GM18870 (cell line): ENCODE measurements around the gene SH3TC1.

Source experiments
- ATAC-seq: cut with Tn5 transposase; IDR thresholded peaks from one replicate; pipeline ENCODE4 v1.9.1; 2021; ENCODE audit warnings: moderate library complexity; ENCODE audit not compliant: unreplicated experiment

SH3TC1 gene

DNA sequence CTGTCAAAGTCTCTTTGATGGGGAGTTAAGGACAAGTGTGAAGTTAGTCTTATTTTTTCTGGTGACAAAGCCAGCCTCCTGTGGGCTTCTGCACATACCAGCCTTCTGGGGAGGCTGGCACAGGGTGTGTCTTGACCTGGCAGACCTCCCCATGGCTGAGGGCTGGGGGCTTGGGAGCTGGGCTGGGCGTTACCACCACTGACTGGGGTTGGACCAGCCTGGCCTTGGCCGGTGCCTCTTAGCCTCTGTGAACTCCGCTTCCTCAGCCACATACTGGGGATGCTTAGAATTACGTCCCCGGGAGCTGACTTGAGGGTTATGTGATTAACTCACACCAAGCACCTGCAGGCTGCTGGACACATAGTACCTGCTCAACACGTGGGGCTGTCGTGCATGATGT lies 14.0 kb downstream of the SH3TC1 start:
- ATAC-seq = no peak

DNA sequence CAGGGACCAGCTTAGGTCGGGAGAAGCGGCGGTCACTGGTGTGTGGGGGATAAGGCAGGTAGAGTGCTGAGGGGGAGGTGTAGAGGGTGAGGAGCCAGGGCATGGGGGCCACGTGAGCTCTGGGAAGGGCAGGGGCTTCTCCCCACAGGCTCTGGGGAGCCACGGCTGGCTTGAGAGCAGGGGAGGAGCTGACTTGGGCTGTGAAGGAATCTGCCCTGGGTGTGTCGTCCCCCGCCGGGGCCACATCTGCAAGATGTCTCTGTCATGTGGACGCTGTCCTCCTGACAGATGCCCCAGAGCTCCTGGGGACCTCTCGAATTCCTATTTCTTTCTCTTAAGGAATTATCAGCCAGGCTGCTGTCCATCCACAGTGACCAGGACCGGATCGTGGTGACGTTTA lies 15.0 kb downstream of the SH3TC1 start:
- ATAC-seq = no peak

DNA sequence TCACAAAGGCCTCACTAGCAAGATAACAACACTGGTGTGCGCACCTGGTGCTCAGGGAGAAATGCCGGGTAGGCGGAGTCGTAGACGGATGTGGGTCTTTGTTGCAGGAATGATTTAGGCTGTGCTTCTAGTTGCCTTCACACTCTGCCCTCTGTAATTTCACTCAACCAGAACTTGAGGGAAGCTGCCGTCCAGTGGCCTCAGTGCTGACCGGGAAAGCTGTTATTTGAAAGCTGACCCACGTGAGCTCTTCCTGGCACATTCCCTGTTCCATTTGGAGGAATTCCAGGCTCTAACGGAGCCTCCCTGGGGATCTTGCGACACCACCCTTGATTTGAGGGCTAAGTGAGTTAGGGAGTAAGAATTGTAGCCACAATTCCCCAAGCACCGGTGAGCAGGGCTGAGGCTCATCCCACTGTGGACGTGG lies 15.9 kb downstream of the SH3TC1 start:
- ATAC-seq = no peak

DNA sequence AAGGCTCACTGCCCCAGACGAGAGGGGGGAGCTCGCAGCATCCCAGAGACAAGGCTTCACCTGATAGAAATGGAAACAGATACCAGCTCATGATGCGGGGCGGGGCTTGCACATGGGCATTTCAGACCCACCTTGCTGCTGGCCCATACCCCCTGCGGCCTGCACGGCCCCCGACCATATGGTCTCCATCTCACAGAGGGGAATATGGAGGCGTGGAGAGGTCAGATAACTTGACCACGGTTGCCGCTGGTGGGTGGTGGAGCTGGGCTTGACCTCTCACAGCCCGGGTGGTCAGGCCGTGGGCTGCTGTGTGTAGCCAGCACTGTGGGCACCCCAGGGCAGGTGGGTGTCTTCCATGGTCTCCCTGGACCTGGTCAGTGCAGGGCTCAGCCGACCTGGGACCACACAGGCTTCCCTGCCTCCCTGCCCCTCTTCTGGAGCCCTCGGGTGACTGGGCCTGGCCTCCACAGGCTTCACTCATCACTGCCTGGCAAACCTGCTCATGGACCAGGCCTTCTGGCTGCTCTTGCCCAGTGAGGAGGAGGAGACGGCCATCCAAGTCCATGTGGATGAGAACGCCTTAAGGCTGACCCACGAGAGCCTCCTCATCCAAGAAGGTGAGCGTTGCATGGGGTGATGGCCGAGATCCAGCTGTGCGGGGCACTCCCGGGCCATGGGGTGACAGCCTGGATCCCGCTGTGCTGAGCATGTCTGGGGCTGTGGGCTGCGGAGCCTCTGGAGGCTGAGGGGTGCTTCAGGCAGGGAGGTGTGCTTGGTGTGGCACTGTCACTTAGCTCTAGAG lies 16.8 kb downstream of the SH3TC1 start:
- no peak for ATAC-seq

DNA sequence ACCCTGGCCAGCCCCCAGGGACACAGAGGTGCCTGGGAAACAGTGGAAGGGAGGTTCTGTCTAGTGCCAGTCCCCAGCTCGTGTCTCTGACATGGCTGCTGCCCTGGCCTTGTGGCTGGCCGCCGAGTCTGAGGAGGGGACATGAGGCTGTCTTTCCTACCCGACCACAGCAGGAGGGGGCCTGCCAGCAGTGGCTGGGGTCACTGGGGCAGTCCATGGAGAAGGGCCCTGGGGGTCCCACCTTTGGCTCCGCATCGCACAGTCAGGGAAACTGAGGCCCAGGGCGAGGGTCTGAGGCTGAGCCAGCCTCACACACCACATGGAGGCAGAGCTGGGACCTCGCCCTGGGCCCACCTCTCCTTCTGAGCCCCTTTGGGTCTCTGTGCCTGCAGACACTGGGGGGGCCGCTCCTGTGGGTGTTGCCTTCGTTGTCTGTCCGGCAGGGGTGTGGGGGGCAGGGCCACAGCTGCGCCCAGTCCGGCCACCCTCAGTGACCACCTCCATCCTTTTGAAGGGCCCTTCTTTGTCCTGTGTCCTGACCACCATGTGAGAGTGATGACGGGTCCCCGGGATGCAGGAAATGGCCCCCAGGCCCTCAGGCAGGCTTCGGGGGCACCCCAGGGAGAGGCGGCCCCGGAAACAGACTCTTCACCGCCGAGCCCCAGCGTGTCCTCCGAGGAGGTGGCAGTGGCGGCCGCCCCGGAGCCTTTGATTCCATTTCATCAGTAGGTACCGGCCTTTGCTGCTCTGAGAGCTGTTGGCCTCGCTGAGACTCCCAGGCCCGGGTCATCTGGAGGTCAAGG lies 17.6 kb downstream of the SH3TC1 start:
- no peak for ATAC-seq

DNA sequence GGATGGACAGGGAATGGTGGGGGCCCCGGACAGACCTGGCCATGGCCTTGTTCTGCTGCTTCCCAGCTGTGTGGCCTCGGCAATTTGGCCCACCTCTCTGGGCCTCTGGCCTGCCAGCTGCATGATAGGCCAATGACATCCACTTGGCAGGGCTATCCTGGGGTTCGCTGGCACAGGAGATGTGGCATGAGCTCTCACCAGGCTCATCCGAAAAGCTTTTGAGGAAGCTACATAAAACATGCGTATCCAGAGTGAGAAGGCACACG lies 18.1 kb downstream of the SH3TC1 start:
- no peak for ATAC-seq

DNA sequence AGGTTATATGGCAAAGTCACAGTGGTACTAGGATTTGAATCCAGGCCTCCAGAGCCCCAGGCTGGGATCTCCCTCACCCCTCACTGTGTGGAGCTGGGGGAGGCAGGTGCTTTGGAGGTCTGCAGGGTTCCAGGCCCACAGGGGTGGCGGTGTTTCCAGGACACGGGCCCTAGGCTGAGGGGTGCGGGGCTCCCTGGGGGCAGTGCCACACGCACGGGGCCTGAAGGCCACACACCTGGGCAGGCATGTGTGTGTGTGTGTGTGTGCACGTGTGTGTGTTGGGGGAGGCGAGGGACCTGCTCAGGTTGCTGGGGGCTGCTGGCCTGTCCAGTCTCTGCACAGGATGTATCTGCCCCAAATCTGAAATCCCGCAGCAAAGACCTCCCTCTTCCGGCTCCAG lies 18.8 kb downstream of the SH3TC1 start:
- no peak for ATAC-seq

DNA sequence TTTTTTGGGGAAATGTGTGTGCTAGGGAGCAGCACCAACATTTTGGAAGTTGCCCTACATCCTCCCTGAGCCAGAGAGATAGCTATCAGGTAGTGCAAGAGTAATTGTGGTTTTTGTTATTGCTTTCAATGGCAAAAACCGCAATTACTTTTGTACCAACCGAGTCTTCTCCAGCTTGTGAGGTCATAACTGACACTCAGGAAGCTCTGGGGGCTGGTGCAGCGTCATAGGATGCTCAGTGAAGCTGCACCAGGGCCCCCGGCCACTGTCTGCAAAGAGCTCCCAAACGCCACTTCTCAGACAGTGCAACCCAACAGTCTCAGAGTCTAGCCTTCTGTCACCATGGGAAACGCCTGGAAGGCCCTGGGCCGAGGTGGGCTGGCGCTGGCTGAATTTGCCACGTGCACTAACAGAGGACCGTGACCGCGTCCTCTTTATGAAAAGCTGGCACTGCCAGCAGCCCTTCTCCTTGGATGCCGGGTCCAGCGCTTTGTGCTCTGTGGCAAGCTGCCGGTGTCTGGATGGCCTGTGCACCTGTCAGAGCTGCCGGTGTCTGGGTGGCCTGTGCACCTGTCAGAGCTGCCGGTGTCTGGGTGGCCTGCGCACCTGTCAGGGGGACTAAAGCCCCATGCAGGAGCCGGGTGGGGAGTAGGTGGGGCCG lies 19.4 kb downstream of the SH3TC1 start:
- ATAC-seq = no peak

DNA sequence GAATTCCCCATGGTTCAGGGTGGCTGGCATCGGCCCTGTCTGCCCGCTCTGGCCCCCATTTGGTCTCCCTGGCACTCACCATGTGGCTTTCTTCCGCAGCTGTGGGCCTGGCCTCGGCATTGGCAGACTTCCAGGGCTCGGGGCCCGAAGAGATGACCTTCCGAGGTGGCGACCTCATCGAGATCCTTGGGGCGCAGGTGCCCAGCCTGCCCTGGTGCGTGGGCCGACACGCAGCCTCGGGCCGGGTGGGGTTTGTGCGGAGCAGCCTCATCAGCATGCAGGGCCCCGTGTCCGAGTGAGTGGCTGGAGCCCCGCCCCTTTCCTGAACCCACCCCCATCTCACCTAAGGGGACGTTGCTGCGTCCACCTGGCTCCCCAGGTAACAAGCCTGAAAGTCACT lies 20.1 kb downstream of the SH3TC1 start:
- no peak for ATAC-seq

DNA sequence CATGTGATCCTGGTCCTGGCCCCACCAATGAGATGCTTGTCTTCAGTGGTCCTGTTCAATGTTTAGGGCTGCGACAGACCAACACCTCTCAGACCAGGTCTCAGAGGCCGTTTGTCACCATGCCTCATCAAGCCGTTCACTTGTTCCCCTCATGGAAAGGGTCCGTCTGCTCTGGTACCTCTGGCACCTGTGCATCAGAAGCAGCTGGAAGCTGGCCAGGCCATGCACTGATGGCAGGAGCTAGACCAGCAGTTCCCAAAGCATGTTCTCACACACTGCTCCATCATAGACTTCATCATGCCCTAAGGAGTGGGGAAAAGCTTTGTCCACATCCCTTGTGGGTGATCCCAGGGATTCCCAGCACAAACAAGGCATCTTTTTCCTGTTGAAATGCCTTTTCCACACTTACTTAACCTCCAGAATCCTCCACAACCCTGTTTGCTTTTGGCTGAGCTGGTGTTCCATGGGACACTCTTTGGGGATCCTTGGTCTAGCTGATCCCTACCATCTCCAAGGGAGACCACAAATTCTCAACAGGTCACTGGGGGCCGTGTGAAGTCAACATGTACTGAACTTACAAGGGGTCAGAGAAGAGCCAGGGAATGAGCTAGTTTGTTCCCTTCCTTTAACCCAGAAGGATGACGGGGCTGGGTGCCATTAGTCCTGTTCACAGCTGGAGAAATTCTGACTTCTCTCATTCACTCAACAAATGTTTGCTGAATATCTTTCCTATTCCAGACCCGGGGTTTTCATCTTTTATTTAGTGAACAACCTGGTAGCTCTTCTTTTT lies 21.8 kb downstream of the SH3TC1 start:
- no peak for ATAC-seq

DNA sequence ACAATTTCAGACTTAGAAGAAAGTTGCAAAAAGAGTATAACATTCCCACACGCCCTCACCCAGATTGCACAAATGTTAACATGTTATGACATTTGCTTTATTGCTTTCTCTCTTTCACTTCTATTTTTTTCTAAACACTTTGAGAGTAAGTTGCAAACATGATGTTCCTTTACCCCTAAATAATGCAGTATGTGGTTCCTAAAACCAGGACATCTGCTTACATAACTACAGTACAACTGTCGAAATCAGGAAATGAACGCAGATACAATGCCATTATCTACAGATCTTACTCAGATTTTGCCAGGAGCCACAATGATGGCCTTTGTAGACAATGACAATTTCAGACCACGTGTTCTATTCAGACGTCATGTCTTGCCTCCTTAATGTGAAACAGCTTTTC lies 22.4 kb downstream of the SH3TC1 start:
- ATAC-seq = no peak

DNA sequence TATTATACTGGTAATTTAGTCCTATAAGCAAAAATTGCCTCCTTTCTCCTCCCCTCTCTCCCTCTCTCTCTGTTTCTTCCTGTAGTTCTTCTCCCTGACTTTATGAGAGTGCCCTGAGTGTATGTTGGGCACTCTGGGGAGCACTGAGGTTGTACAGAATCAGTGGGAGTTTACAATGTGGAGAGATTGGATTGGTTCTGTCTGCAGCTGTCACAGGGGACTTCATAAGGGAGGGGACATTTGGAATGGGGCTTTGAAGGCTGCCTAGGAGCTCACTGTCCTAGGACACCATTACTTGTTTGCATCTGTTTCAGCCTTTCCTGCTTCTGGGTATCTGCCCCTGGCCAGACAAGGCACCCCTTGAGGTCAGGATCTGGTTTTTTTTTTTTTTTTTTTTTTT lies 22.9 kb downstream of the SH3TC1 start:
- no peak for ATAC-seq

DNA sequence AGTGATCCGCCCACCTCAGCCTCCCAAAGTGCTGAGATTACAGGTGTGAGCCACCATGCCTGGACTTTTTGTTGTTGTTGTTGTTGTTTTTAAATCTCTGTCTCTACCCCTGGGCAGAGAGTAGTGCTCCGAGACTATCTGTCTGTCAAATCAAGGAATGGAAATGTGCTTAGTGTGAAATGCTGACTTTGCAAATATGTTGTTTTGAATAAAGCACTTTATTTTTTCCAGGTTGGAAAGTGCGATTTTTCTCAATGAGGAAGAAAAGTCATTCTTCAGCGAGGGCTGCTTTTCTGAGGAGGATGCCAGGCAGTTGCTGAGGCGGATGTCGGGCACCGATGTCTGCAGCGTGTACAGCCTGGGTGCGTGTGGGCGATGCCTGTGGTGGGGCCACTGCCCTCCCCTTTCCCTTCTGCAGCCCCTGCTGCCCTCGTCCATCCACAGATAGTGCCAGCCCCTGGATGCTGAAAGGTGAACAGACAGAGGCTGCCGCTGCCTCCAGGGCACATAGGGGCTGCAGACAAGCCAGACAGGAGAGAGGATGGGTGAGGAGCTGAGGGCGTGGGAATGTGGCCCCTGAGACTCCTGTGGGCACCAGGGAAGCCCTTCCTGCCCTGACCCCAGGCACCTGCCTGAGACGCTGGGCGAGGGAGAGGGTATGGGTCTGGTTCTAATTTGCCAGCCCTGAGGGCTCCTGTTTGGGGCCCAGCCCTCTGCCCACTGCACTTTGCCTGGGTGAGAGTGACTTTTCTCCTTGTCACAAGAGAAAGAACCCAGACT lies 23.7 kb downstream of the SH3TC1 start:
- no peak for ATAC-seq

DNA sequence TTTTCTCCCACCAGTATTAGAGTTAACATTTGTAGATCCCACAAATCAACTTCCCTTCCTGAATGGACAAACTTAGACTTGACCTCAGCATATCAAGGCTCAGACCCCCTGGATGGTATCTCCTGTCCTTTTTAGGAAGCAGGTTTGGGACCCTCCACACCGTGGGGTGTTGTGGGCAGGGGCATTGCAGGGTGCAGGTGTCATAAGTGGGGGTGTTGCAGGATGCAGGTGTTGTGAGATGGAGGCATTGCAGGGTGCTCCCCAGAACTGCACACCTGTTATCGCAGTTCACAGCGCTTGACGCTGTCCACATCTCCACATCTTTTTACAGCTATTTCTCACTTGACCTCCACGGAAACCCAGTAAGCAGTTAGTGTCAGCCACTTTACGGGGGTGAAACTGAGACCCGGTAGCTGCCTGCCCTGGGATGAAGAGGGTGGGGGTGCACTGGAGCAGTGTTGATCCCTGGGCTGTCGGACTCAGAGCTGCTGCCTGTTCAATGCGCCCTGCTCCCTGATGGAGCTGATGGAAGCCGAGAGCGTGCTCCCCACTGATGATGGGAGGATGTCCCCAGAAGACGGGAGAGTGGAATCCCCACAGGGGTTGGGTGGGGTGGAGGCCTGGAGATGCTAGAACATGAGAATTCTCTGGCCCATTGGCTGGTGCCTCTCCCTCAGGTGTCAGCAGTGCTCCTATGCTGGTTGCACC lies 25.3 kb downstream of the SH3TC1 start:
- no peak for ATAC-seq

DNA sequence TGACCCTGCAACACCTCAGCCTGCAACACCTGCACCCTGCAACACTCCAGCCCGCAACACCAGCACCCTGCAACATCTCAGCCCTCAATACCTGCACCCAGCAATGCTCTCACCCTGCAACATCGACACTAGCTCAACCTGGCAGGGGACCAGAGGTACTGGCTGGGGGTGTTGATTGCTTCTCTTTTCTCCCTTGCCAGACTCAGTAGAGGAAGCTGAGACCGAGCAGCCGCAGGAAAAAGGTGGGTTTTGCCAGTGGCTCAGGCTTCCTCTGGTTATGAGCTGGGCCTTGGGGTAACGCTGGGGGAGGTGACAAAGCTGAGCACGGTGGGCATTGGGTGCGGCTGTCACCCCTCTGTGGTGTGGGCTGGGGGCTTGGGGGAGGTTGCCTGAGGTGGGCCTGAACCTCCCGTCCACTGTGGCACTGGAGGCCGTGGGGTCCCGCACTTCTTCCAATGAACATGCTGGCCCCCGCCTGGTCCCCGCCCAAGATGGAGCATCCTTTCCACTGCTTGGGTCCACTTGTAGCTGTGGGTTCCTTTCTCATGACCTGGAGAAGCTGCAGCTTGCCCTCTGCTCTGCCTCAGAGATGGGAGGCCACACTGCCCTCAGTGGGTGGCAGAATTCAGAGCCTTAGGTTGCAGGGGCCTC lies 26.0 kb downstream of the SH3TC1 start:
- no peak for ATAC-seq

DNA sequence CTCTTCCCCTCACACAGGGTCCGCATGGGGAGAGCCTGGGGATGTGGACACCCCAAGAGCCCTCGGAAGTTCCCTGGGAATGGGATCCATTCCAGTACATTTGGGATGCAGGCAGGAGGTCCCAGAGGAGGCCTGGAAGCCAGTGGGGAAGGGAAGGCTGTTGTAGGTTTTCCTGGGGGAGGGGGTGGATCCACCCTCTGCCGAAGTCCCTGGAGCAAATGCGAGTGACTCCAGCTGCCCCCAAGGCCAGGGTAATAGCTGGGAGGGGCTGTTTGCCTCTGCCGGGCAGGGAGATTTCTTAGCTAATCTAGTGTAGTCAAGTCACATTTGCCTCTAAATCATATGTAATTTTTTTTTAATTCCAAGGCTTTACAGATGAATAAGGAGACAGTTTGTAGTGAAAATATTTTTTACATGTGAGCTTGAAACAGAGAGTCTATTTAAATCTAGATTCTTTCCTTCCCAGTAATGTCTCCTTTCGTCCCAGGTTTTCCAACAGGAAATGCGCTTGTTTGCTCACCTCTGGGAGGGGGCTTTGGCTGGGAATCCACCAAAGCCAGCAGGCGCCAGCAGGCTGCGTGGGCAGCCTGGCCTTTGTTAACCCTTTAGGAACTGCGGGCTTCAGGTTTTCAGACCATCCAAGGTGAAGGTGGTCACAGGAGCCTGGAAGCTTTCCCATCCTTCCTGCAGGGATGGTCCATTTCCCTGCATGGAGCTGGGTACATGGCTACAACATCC lies 26.8 kb downstream of the SH3TC1 start:
- ATAC-seq = no peak

DNA sequence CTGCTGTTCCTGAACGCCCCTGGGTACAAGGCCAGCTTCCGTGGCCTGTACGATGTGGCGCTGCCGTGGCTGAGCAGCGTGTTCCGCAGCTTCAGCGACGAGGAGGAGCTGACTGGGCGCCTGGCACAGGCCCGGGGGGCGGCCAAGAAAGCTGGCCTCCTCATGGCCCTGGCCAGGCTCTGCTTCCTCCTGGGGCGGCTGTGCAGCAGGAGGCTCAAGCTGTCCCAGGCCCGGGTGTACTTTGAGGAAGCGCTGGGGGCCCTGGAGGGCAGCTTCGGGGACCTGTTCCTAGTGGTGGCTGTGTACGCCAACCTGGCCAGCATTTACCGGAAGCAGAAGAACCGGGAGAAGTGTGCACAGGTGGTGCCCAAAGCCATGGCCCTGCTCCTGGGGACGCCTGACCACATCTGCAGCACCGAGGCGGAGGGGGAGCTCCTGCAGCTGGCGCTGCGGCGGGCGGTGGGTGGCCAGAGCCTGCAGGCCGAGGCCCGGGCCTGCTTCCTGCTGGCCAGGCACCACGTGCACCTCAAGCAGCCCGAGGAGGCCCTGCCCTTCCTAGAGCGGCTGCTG lies 28.2 kb downstream of the SH3TC1 start:
- no peak for ATAC-seq

DNA sequence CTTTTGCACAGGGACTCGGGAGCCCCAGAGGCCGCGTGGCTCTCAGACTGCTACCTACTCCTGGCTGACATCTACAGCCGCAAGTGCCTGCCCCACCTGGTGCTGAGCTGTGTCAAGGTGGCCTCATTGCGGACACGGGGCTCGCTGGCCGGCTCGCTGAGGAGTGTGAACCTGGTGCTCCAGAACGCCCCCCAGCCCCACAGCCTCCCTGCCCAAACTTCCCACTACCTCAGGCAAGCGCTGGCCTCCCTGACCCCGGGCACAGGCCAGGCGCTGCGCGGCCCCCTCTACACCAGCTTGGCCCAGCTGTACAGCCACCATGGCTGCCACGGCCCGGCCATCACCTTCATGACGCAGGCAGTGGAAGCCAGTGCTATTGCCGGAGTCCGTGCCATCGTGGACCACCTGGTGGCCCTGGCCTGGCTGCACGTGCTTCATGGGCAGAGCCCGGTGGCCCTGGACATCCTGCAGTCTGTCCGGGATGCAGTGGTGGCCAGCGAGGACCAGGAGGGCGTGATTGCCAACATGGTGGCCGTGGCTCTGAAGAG lies 28.8 kb downstream of the SH3TC1 start:
- ATAC-seq = no peak
